ENCODE results near the gene EFR3B.

DNA sequence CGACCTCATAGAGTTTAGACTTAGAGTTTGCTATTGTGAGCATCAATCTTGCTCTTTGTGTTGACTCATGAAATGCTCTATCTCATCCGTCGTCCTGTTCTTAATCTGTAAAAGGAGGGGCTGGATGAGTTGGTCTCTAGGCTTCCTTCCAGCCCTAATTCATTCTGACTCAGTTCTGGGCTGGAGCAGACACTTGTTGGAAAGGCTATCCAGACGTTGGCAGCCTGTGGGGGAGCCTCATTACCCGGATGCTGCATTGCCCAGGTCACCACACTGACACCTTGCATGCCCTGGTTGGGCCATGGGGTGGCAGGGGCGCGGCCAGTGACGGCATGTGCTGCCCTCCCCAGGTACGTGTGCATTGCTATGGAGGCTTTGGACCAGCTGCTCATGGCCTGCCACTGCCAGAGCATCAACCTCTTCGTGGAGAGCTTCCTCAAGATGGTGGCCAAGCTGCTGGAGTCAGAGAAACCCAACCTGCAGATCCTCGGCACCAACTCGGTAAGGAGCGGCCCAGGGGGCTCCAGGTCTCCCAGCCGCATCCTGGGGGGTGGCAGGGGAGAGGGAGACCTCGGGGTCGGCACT is 61.5 kb downstream of the EFR3B start:
- TF ChIP-seq CTCF (IDR thresholded peaks at IDR 0.05) (no peak), POLR2A (IDR thresholded peaks at IDR 0.05) (no peak), POLR2AphosphoS5 (IDR thresholded peaks at IDR 0.05; ENCODE audit: insufficient read depth in 1 of 2, low read depth in 1 of 2) (no peak)
